GM10266 (cell line): ENCODE results near the gene SPINK5.

ENCODE experiments used
- DNase-seq: peaks from one replicate; pipeline ENCODE4 v3.0.0; 2012; ENCODE audit errors: extremely low spot score
- CTCF ChIP-seq: IDR thresholded peaks from 2 replicates; pipeline ENCODE4 v1.5.1; 2012; ENCODE audit warnings: mild to moderate bottlenecking, low read depth; ENCODE audit not compliant: control insufficient read depth, insufficient read depth; ENCODE audit errors: missing control alignments

SPINK5 gene

GRCh38 chr5:148063861-148064260, at the start of gene SPINK5:
TSS of gene SPINK5 (plus strand) at chr5:148063980. CDS start at chr5:148064045, 65 bp downstream.
- no peak for TF ChIP-seq CTCF
- no peak for DNase-seq

GRCh38 chr5:148014276-148014675, 49.5 kb upstream of the SPINK5 start:
- no peak for DNase-seq
- no peak for TF ChIP-seq CTCF

GRCh38 chr5:148020257-148020988, 43.4 kb upstream of the SPINK5 start:
- TF ChIP-seq CTCF: no peak
- no peak for DNase-seq

GRCh38 chr5:148027505-148027904, 36.3 kb upstream of the SPINK5 start:
- no peak for DNase-seq
- TF ChIP-seq CTCF: no peak

- DNase-seq: no peak
- TF ChIP-seq CTCF: no peak
Measured at GRCh38 chr5:148029131-148029530, 34.6 kb upstream of the SPINK5 start.

GRCh38 chr5:148033134-148033533, 30.6 kb upstream of the SPINK5 start:
- TF ChIP-seq CTCF: no peak
- DNase-seq: no peak

- no peak for TF ChIP-seq CTCF
- DNase-seq: no peak
Measured at GRCh38 chr5:148035676-148036075, 28.1 kb upstream of the SPINK5 start.
